ENCODE measurements around the gene RBM19.

DNA sequence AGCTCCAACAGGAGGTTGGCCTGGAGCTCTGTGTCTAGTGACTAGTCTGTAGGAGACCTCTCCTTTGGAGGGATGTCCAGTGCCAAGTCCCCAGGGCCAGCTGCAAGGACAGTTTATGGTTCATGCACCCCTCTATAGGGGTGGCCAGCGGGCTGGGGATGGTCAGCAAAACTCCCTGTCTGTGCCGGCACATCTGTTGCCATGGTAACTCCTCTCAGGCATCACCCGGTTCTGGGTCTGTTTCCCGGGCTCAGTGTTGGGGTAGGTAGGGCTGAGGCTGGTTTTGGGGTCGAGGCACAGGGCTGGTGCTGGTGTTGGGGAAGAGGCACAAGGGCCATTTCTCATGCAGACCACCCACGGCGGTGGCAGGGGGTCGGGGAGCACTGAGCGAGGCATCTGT, 196.8 kb downstream of the RBM19 start:
- TF ChIP-seq, protein P1, sequence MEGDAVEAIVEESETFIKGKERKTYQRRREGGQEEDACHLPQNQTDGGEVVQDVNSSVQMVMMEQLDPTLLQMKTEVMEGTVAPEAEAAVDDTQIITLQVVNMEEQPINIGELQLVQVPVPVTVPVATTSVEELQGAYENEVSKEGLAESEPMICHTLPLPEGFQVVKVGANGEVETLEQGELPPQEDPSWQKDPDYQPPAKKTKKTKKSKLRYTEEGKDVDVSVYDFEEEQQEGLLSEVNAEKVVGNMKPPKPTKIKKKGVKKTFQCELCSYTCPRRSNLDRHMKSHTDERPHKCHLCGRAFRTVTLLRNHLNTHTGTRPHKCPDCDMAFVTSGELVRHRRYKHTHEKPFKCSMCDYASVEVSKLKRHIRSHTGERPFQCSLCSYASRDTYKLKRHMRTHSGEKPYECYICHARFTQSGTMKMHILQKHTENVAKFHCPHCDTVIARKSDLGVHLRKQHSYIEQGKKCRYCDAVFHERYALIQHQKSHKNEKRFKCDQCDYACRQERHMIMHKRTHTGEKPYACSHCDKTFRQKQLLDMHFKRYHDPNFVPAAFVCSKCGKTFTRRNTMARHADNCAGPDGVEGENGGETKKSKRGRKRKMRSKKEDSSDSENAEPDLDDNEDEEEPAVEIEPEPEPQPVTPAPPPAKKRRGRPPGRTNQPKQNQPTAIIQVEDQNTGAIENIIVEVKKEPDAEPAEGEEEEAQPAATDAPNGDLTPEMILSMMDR (conservative IDR thresholded peaks at IDR 0.05; ENCODE audit: low read depth, low read length): no peak
- TF ChIP-seq, protein P2, sequence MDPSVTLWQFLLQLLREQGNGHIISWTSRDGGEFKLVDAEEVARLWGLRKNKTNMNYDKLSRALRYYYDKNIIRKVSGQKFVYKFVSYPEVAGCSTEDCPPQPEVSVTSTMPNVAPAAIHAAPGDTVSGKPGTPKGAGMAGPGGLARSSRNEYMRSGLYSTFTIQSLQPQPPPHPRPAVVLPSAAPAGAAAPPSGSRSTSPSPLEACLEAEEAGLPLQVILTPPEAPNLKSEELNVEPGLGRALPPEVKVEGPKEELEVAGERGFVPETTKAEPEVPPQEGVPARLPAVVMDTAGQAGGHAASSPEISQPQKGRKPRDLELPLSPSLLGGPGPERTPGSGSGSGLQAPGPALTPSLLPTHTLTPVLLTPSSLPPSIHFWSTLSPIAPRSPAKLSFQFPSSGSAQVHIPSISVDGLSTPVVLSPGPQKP (IDR thresholded peaks at IDR 0.05; ENCODE audit: borderline replicate concordance, low read depth, low read length): no peak
- no peak for TF ChIP-seq POLR2A (IDR thresholded peaks at IDR 0.05; ENCODE audit: low read depth, low read length)
